Frontal cortex (tissue), 4 donors: ENCODE data around the gene RPL7A. TPM values are rescaled to one million over a fixed set of nuclear protein-coding genes. Genes with fewer than 3 reads are reported as not detected.
"Not testable (repeated sequence)": the region's sequence is repeated elsewhere in the genome, so short reads cannot be mapped to it uniquely, and the experiment has no call there.

Experiments
- DNase-seq, 2 donors: peaks; one replicate each; pipeline ENCODE4 v3.0.0; 2012; ENCODE audit warnings: low spot score in 2 of 2
- FAIRE-seq: peaks from 2 replicates; lab custom pipeline; 2012; peaks lifted over from hg19 to GRCh38; lab: Jason Lieb, UNC
- total RNA-seq: library from RNA; depleted of rRNA; stranded (reverse); fragments of >200 nt; gene quantifications from one replicate; pipeline ENCODE4 v1.2.3, GENCODE V29; 2014
- donor health status: control.
- donor health status: control.
- donor health status: control.

The RPL7A gene
- total RNA-seq: 1,196 TPM

DNA sequence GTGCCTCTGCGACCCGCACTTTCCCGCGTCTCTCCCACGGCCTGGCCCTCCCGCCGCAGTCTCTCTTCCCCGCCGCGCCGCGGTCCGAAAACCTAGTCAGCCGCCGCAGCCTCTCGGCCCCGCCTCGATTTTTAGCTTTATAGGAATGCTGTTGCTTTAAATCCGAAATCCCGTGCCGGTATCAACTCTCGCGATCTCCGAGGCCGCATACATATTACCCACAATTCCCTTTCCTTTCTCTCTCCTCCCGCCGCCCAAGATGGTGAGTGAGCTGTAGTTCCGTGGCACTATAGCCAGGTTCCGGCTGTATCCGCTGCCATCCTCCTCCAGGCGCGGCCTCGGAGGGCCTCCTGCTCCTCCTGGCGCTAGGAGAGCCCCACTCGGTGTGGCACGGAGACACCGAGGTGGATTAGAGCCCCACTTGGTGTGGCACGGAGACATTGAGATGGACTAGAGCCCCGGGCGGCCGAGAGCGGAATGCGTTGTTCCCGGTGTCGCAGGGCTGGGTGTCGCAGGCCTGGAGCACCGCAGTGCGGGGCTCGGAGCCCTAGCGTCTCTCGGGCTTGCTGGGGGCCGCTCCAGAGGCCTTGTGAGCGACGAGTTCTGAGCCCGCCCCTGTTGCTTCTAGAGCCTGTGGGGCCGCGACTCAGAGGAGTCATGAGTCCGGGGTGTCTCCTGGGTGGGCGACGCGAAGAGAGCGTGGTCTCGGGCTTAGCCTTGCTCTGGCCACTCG lies at the start of gene RPL7A, which contains the start of gene MED22:
RPL7A (plus strand) TSS at position 234 of the 733 bp plus-strand sequence; CDS start at position 260, 26 bp downstream.
MED22 (minus strand) TSS at position 147 of the 733 bp plus-strand sequence. CDS start 1,469 bp downstream, outside the sequence.
- peak; percentile 94 for DNase-seq
- no peak for FAIRE-seq

DNA sequence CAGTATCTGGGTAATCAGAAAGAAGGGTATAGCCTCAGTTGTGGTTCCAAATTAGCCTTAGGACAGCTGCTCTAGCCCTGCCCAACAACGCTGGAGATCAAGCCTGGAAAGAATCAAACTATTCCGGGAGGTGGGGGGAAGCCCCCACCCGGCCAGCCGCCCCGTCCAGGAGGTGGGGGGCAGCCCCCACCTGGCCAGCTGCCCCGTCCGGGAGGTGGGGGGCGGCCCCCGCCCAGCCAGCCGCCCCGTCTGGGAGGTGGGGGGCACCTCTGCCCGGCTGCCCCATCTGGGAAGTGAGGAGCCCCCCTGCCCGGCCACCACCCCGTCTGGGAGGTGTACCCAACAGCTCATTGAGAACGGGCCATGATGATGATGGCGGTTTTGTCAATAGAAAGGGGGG lies 48.0 kb upstream of the RPL7A start:
- DNase-seq, FAIRE-seq: not testable (repeated sequence)

DNA sequence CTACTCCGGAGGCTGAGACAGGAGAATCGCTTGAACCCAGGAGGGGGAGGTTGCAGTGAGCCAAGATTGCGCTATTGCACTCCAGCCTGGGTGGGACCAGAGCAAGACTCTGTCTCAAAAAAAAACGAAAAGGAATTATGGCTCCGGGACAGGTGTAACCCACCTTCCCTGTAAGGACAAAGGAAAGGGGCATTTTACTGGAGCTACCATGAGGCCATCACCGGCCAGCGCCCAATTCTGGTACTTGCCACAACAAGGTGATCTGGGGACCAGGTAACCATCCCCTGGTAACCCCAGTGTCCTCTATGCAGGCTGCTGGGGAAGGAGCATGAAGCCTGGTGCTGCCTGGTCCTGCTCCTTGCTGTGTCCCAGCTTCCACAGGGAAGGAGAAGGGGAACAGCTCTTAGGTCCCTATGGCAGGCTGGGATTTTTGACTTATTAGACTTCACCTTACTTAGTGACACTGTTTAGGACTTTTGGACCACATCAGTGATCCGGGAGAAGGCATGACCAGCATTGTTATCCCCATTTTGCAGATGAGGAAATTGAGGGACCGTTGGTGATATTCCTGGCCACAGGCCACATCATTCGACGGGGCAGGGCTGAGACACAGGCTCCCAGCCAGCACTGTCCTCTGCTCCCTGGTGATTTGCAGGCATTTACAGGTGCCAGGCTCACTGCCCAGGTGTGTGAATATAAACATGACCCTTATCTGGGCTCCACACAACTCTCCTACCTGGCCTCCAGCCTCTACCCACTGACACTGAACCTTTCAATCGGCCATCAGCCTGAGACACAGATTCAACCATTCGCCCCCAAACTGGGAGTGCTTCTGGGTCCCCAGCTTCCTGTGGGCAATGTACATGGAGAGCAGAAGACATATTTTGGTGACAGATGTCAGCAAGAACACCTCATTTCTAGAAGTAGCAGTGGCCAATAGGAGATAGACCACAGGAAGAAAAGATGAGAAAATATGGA lies 46.5 kb upstream of the RPL7A start:
- DNase-seq (no peak), FAIRE-seq (no peak)

GRCh38 chr9:133303266-133304157 lies 44.5 kb upstream of the RPL7A start:
- no peak for DNase-seq
- FAIRE-seq: no peak

- DNase-seq: no peak
Observed at GRCh38 chr9:133304158-133304470, 43.9 kb upstream of the RPL7A start.

GRCh38 chr9:133304477-133305377 lies 43.3 kb upstream of the RPL7A start:
- FAIRE-seq: no peak
- DNase-seq: no peak

More at GRCh38 chr9:133304158-133304470, 43.9 kb upstream of the RPL7A start:
- no peak for FAIRE-seq

- no peak for FAIRE-seq
- DNase-seq: no peak
Observed at GRCh38 chr9:133305731-133306130, 42.3 kb upstream of the RPL7A start.

DNA sequence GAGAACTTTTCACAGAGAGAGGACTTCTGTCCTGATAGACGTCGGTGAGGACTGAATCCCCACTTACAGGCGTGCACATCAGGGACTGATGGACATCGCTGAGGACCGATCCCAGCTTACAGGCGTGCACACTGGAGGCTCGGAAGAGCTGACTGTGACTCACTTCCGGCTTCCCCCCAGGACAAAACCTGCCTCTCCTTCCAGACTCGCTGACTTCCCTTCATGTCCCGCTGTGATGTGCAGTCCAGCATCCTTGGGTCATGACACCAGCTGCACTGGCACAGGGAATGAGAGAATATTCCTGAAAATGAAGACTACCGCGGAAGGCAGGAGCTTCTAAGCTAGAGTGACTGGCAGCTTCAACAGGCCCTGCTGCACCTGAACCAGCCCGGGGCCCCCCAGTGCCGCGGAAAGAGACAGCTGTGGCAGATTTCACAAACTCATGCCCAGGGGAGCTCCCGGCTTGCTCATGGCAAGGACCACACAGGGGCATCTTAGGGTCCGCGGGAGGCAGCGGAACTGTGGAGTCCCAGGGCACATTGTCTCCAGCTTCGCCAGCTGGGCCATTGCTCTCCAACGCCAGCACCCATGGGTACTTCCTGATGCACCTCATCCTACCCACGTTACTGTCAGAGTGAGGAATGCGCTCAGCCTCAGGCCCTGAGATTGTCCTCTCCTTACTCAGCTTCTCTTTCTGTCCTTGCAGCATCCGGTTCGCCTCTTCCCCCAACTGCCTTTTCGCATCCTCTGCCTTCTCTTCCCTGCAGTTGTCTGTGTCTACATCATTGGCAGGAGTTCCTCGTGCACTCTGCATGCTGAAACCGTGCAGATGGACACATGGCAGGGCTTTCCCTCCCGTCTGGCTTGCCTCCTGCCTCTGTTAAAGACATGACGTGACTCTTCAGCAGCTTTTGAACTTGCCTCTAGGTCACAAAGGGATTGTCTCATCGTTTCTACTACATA lies 41.5 kb upstream of the RPL7A start:
- FAIRE-seq (no peak), DNase-seq (no peak)

- no peak for FAIRE-seq
- DNase-seq: no peak
Observed at GRCh38 chr9:133307301-133307700, 40.7 kb upstream of the RPL7A start.

GRCh38 chr9:133309608-133310007 lies 38.4 kb upstream of the RPL7A start:
- FAIRE-seq (no peak), DNase-seq (no peak)

DNA sequence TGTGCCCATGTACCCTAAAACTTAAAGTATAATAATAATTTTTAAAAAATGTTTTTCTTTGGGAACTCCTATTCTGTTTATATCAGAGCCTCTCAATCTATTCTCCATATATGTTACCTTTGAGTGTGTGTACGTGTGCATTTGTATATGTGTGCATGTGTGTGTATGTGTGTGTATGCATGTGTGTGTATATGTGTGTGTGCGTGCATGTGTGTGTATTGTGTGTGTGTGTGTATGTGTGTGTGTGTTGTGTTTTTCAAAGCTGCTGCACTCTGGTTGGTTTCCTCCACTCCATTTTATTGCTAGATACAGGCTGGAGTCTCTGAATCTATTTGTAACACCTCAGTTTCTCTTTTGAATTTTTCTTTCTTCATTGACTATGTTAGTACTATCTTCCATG lies 32.0 kb upstream of the RPL7A start:
- no peak for DNase-seq
- FAIRE-seq: no peak

DNA sequence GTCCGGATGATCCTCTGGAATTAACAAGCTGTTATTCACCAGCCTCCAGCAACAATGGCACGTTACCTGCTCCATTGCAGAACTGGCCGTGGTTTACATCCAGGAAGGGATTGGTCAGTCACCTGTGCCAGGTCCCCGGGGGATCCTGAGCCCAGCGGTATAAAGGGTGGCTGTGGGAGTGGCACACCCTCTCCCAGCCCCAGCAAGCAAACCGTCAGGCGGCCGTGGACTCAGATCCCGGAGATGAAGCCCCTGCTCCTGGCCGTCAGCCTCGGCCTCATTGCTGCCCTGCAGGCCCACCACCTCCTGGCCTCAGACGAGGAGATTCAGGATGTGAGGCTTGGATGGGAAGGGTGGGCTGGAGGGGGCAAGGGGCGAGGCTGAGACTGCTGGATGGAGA lies 30.5 kb upstream of the RPL7A start:
- FAIRE-seq, DNase-seq: not testable (repeated sequence)

- FAIRE-seq: no peak
- no peak for DNase-seq
Observed at GRCh38 chr9:133320421-133320881, 27.6 kb upstream of the RPL7A start.

- no peak for FAIRE-seq
Observed at GRCh38 chr9:133321411-133321935, 26.5 kb upstream of the RPL7A start.

DNA sequence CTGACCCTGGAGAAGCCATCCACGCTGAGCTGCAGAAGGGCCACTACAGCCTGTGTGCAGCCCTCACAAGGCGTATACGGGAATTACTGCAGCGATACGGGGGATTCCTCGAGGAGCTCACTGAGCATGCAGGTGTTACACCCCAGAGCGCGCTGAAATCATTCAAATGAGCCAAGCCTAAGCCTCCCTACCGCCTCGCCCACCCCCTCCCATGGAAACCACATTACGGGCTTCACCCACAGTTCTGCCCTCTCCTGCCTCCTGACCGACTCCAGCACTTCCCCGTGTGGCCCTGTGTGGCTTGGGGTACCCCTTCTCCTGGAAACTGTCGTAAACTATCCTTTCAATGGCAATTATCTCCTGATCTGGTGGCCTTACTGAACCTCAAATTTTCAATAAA lies 25.3 kb upstream of the RPL7A start:
- FAIRE-seq (no peak), DNase-seq (no peak)

More at GRCh38 chr9:133321411-133321935, 26.5 kb upstream of the RPL7A start:
- no peak for DNase-seq

GRCh38 chr9:133323211-133323610 lies 24.8 kb upstream of the RPL7A start:
- FAIRE-seq: no peak
- no peak for DNase-seq

DNA sequence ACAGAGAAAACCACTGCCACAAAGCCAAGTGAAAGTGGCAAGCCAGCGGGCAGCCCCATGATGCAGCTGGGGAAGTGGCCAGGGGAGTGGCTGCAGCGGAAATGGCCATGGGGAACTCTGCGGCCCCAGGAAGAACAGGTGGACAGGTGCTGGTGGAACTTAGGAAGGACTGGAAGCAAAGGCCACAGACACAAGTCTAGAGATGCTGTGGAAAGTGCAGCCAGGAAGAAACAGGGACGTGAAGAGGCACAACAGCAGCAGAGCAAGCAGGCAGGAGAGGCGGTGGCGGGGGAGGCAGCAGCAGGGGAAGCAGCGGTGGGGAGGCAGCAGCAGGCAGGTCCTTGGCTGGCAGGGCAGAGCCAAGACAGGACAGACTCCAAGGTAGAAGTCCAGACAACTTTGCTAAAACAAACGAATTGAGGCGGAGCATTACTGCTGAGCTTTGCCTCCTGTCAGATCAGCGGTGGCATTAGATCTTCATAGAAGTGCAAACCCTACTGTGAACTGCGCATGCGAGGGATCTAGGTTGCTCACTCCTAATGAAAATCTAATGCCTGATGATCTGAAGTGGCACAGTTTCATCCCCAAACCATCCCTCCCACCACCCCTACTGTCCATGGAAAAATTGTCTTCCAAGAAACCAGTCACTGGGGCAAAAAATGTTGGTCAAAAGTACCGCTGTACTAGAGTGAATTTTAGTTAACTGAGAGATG lies 23.9 kb upstream of the RPL7A start:
- FAIRE-seq (no peak), DNase-seq (no peak)
